Right cardiac atrium (tissue), 5 donors: Measurements from ENCODE around the gene CMTM7. TPM values are rescaled to one million over a fixed set of nuclear protein-coding genes. Genes with fewer than 3 reads are reported as not detected.
A peak's percentile ranks its signal among the peaks of the same experiment; 100 is the strongest.

Source experiments
- ATAC-seq, 2 donors: fragments of 200-7000 bp; cut with Tn5 transposase; one replicate each; pipeline versions ENCODE4 v1.8.0 to v1.9.1; 2020; ENCODE audit warnings: moderate library complexity in 2 of 2, mild to moderate bottlenecking in 1 of 2
- DNase-seq, 3 donors: peaks; one replicate each; pipeline ENCODE4 v3.0.0-alpha.2; 2020
- H3K27ac ChIP-seq: one replicate; pipeline ENCODE4 v1.5.1; 2013; ENCODE audit warnings: mild to moderate bottlenecking, low read length, control low read depth, moderate library complexity
- H3K27me3 ChIP-seq: one replicate; pipeline ENCODE4 v1.6.1; 2013; ENCODE audit not compliant: control insufficient read depth, insufficient read depth
- H3K4me1 ChIP-seq: one replicate; pipeline ENCODE4 v1.6.1; 2013; ENCODE audit warnings: low read length; ENCODE audit not compliant: control insufficient read depth, insufficient read depth
- H3K4me3 ChIP-seq: one replicate; pipeline ENCODE4 v1.5.1; 2013; ENCODE audit warnings: low read length, control low read depth
- H3K9me3 ChIP-seq: one replicate; pipeline ENCODE4 v1.6.1; 2013; ENCODE audit warnings: low read length; ENCODE audit not compliant: control insufficient read depth
- WGBS: extraction: QIAGEN DNeasy Blood & Tissue Kit; methylation state at CpG from one replicate; pipeline ENCODE4 v1.1.7; 2013; 5-methylcytosine and 5-hydroxymethylcytosine counted together
- intact Hi-C, 4 donors: fragments of 100-400 bp; cut with DNase I; formaldehyde crosslinking; loops; one replicate each; pipeline versions ENCODE4 v1.11.0 to v1.14.0; 2022 to 2023
- polyA plus RNA-seq: library from polyadenylated mRNA; stranded (reverse); fragments of 200-250 nt; gene quantifications from one replicate; pipeline ENCODE4 v1.2.3, GENCODE V29; 2013
- total RNA-seq, 4 donors: library from RNA; stranded (reverse); fragmentation: NEBNext Ultra II Directional; extraction: Animal tissue kit (Norgen Biotek cat#: 25700); gene quantifications; one replicate each; pipeline ENCODE4 v1.2.1, GENCODE V29; 2021
- donor health status: healthy with polysubstance abuse.
- donor health status: DM: no; HTN: yes; CAD: no.
- donor health status: DM: no; HTN: no; CAD: no.
- donor health status: DM: no; HTN: yes; CAD: no; lungs with severe emphysema.
- donor health status: DM: yes; HTN: yes; CAD: no.

The CMTM7 gene
- total and polyA plus RNA-seq, 5 donors, result 4.8 to 8.4 (median 6.7) TPM

- intact Hi-C loops, result no loop called here
- Histone ChIP-seq H3K4me1 (peaks cover 8% of the 10 kb centered on the region), H3K27me3 (no peaks in the 10 kb centered on the region), H3K9me3 (no peaks in the 10 kb centered on the region), H3K27ac (no peak overlapping the region), H3K4me3 (no peak overlapping the region)
- 83% methylated on average over 2 of the region's 2 CpGs for WGBS
- ATAC-seq (no peak), DNase-seq (no peak)
Measured at GRCh38 chr3:32495609-32496008, 104.0 kb downstream of the CMTM7 start.

DNA sequence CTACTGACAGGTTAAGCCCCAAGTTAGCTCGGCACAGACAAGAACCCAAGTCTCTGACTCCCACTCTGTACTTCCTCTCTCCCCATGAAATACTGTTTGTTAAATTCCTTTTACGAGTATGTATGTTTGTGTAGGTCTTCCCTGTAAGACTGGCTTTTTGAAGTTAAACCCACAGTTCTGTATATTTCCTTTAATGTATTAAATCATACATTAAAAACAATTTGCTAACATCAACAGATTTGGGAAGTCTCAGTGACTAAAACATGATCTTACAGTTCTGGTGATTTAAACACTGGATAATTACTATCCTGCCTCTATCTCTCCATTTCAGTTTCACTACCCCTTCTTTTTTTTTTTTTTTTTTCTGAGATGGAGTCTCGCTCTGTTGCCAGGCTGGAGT is 106.6 kb downstream of the CMTM7 start:
- Histone ChIP-seq H3K27ac (no peak overlapping the region), H3K9me3 (no peaks in the 10 kb centered on the region), H3K4me1 (peaks cover 10% of the 10 kb centered on the region), H3K4me3 (no peak overlapping the region), H3K27me3 (no peaks in the 10 kb centered on the region)
- WGBS, result 85% methylated on average over 3 of the region's 3 CpGs
- no peak for DNase-seq
- intact Hi-C loops, result no loop called here
- ATAC-seq, result no peak

DNA sequence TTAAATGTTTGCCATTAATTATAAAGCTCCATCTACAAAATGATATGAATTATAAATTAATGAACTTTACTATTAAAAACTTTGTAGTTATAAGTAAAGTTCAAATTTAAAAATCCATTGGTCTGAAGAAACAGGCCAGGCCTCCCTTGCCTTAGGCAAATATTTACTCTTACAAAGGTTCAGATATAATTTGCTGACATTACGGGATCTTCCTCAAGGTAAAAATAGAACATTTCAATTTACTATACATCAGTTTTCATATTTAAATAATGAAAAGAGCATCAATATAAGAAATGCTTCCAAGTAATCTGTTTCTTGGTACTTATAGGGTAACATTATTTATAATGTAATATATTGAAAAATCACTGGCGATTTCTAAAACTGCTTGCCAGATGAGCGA is 107.3 kb downstream of the CMTM7 start:
- no peaks in the 10 kb centered on the region for H3K27me3 ChIP-seq
- DNase-seq (no peak), ATAC-seq (no peak)
- WGBS, result 93% methylated on average over 3 of the region's 3 CpGs
- no peak overlapping the region for H3K27ac ChIP-seq
- peaks cover 6% of the 10 kb centered on the region for H3K4me1 ChIP-seq
- H3K4me3 ChIP-seq, result no peak overlapping the region
- intact Hi-C loops, result no loop called here
- H3K9me3 ChIP-seq, result no peaks in the 10 kb centered on the region

GRCh38 chr3:32499585-32499984 is 107.9 kb downstream of the CMTM7 start:
- DNase-seq, result no peak
- ATAC-seq, result no peak
- H3K27me3 ChIP-seq, result no peaks in the 10 kb centered on the region
- intact Hi-C loops, result no loop called here
- no peak overlapping the region for H3K27ac ChIP-seq
- no peaks in the 10 kb centered on the region for H3K9me3 ChIP-seq
- WGBS, result 74% methylated on average over 2 of the region's 2 CpGs
- H3K4me3 ChIP-seq, result no peak overlapping the region
- peaks cover 4% of the 10 kb centered on the region for H3K4me1 ChIP-seq

DNA sequence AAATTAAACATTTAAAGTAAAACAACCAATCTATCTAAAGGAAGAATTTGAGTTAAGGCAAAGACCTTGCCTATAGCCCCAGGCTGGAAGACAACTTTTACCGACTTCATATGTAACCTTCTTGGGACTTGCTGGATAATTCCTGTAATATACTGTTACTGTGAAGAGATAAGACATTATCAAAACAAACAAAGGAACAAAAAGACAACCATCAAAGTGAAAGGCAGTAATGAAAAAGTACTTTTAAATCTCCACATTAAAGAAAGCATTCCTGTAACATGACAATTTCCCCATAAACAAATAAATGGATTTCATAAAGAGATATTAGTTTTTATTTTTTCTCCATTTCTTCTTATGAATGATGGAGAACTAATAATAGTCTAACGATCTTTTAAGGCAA is 108.6 kb downstream of the CMTM7 start:
- WGBS, result 61% methylated on average over 2 of the region's 2 CpGs
- Histone ChIP-seq H3K27ac (no peak overlapping the region), H3K27me3 (no peaks in the 10 kb centered on the region), H3K4me1 (peaks cover 4% of the 10 kb centered on the region), H3K9me3 (no peaks in the 10 kb centered on the region), H3K4me3 (no peak overlapping the region)
- no peak for ATAC-seq
- no peak for DNase-seq
- intact Hi-C loops, result loop anchor here in 1 of 4 donors (10.0 kb wide), 1 partner anchor 75 kb away; the partner anchor contains the start of gene DYNC1LI1

DNA sequence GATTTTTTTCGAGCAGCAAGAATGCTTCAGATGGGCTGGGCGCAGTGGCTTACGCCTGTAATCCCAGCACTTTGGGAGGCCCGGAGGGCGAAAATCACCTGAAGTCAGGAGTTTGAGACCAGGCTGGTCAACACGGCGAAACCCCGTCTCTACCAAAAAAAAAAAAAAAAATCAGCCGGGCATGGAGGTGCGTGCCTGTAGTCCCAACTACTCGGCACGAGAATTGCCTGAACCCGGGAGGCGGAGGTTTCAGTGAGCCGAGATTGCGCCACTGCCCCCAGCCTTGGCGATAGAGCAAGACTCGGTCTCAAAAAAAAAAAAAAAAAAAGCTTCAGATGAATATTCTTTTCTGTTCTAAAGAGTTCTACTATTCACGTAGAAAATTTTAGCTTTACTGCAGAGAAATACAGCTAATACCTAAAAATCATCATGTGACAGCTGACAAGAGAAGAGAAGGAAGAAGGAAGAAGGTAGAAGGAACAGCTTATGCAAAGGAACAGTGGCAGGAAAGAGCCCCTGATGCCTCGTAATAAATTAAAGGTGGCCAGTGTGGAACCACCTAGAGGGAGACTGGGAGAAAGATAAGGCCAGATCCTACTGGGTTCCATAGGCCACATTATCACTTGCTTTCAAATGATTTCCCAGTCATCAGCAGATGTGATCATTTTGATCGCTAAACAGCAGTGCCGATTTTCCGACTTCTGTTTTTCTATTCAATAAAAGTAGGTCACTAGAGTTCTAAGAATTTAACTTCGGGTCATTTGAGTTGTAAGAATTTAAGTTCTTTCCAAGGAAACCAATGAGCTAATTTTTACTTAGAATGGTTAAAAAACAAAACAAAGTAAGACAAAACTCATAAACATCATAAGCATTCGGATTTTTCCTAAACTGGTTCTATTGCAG is 109.5 kb downstream of the CMTM7 start:
- intact Hi-C loops, result loop anchor here in 1 of 4 donors (10.0 kb wide), 1 partner anchor 74 kb away; the partner anchor contains the start of gene DYNC1LI1
- DNase-seq (peak; percentile 37 to 69 (median 54)), ATAC-seq (no peak)
- peak overlapping the region; percentile 77 for H3K4me3 ChIP-seq
- H3K9me3 ChIP-seq, result no peaks in the 10 kb centered on the region
- 67% methylated on average over 25 of the region's 25 CpGs for WGBS
- peak overlapping the region; percentile 67 for H3K27ac ChIP-seq
- H3K4me1 ChIP-seq, result peaks cover 4% of the 10 kb centered on the region
- no peaks in the 10 kb centered on the region for H3K27me3 ChIP-seq

DNA sequence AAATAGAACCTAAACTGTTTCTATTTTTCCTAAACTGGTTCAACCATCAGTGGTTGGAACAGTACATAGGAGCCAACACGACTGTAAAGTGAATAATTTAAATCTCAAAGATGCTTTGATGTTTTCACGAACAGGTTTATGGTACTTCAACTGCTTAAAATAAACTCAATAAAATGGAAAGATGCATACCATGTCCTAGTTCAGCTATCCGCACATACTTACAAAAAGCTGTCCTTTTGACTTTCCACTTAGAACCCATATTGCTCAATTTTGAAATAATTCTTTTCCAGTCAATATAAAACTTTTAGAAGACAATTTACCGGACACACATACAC is 110.1 kb downstream of the CMTM7 start:
- Histone ChIP-seq H3K4me1 (peaks cover 4% of the 10 kb centered on the region), H3K4me3 (peak overlapping the region; percentile 77), H3K27me3 (no peaks in the 10 kb centered on the region), H3K27ac (peak overlapping the region; percentile 89), H3K9me3 (no peaks in the 10 kb centered on the region)
- ATAC-seq, result no peak
- intact Hi-C loops, result loop anchor here in 1 of 4 donors (10.0 kb wide), 1 partner anchor 73 kb away; the partner anchor contains the start of gene DYNC1LI1
- WGBS, result 5% methylated on average over 4 of the region's 4 CpGs
- DNase-seq, result no peak

- intact Hi-C loops, result loop anchor here in 1 of 4 donors (10.0 kb wide), 1 partner anchor 72 kb away; the partner anchor contains the start of gene DYNC1LI1
- WGBS, result under 1% methylated on average over 61 of the region's 61 CpGs
- Histone ChIP-seq H3K4me1 (peaks cover 3% of the 10 kb centered on the region), H3K4me3 (peak within 1 kb of the TSS; percentile 77), H3K27ac (peak within 1 kb of the TSS; percentile 89), H3K9me3 (no peaks in the 10 kb centered on the region), H3K27me3 (no peaks in the 10 kb centered on the region)
- DNase-seq (peak; percentile 85 to 94 (median 92)), ATAC-seq (peak; percentile 95 to 96)
Measured at GRCh38 chr3:32502118-32502945, 110.7 kb downstream of the CMTM7 start, which contains the start of gene CMTM6. TSS of gene CMTM6 (minus strand) at chr3:32502852. CDS start at chr3:32502745, 107 bp downstream.

GRCh38 chr3:32502946-32503286 is 111.3 kb downstream of the CMTM7 start:
- peak in 1 of 2 donors; percentile 14 for ATAC-seq
- intact Hi-C loops, result loop anchor here in 1 of 4 donors (10.0 kb wide), 1 partner anchor 72 kb away; the partner anchor contains the start of gene DYNC1LI1
- Histone ChIP-seq H3K27me3 (no peaks in the 10 kb centered on the region), H3K4me3 (peak overlapping the region; percentile 77), H3K27ac (peak overlapping the region; percentile 54), H3K9me3 (no peaks in the 10 kb centered on the region), H3K4me1 (peaks cover 3% of the 10 kb centered on the region)
- under 1% methylated on average over 6 of the region's 6 CpGs for WGBS
- DNase-seq, result no peak
